Measurements from ENCODE around the gene CCDC158. TPM values are rescaled to one million over a fixed set of nuclear protein-coding genes. Genes with fewer than 3 reads are reported as not detected.

Gene CCDC158
- total and polyA plus RNA-seq, 2 experiments from 2014 or later, result 0.06 TPM; not detected in 1

GRCh38 chr4:76309939-76310550 lies 110.9 kb downstream of the CCDC158 start:
- no peak overlapping the region for H3K27ac ChIP-seq
- peaks cover 20% of the 10 kb centered on the region for H3K4me1 ChIP-seq (ENCODE audit: low read depth)
- peaks cover 22% of the 10 kb centered on the region for H3K36me3 ChIP-seq
- H3K9me3 ChIP-seq (ENCODE audit: low read depth), result no peaks in the 10 kb centered on the region
- no peak for DNase-seq (ENCODE audit: low read depth in 1 of 2, low spot score in 1 of 2)
- no peak overlapping the region for H3K4me3 ChIP-seq
- no peak for TF ChIP-seq CTCF (IDR thresholded peaks at IDR 0.05; ENCODE audit: low read depth, low read length)
- H3K27me3 ChIP-seq, result no peaks in the 10 kb centered on the region

- peak; percentile 50 to 94 for DNase-seq (ENCODE audit: low read depth in 1 of 2, low spot score in 1 of 2)
- H3K27me3 ChIP-seq, result no peaks in the 10 kb centered on the region
- peak overlapping the region; percentile 3 for H3K4me3 ChIP-seq
- peaks cover 22% of the 10 kb centered on the region for H3K36me3 ChIP-seq
- H3K27ac ChIP-seq, result peak overlapping the region; percentile 93
- H3K4me1 ChIP-seq (ENCODE audit: low read depth), result peaks cover 20% of the 10 kb centered on the region
- no peaks in the 10 kb centered on the region for H3K9me3 ChIP-seq (ENCODE audit: low read depth)
- TF ChIP-seq CTCF (IDR thresholded peaks at IDR 0.05; ENCODE audit: low read depth, low read length), result no peak
Measured at GRCh38 chr4:76308548-76308947, 112.4 kb downstream of the CCDC158 start.

GRCh38 chr4:76307660-76308014 lies 113.3 kb downstream of the CCDC158 start:
- peak overlapping the region; percentile 94 for H3K4me3 ChIP-seq
- no peak for TF ChIP-seq CTCF (IDR thresholded peaks at IDR 0.05; ENCODE audit: low read depth, low read length)
- DNase-seq (ENCODE audit: low read depth in 1 of 2, low spot score in 1 of 2), result peak in 1 of 2 donors; percentile 46

GRCh38 chr4:76306882-76307659 lies 113.9 kb downstream of the CCDC158 start:
- no peaks in the 10 kb centered on the region for H3K9me3 ChIP-seq (ENCODE audit: low read depth)
- peaks cover 22% of the 10 kb centered on the region for H3K36me3 ChIP-seq
- H3K4me3 ChIP-seq, result peak overlapping the region; percentile 94
- H3K4me1 ChIP-seq (ENCODE audit: low read depth), result peaks cover 23% of the 10 kb centered on the region
- peak; percentile 55 to 74 for DNase-seq (ENCODE audit: low read depth in 1 of 2, low spot score in 1 of 2)
- H3K27me3 ChIP-seq, result no peaks in the 10 kb centered on the region
- peak; percentile 54 for TF ChIP-seq CTCF (IDR thresholded peaks at IDR 0.05; ENCODE audit: low read depth, low read length)
- H3K27ac ChIP-seq, result peak overlapping the region; percentile 93

More at GRCh38 chr4:76307660-76308014, 113.3 kb downstream of the CCDC158 start:
- no peaks in the 10 kb centered on the region for H3K9me3 ChIP-seq (ENCODE audit: low read depth)
- H3K27ac ChIP-seq, result peak overlapping the region; percentile 93
- H3K4me1 ChIP-seq (ENCODE audit: low read depth), result peaks cover 20% of the 10 kb centered on the region
- H3K27me3 ChIP-seq, result no peaks in the 10 kb centered on the region
- H3K36me3 ChIP-seq, result peaks cover 22% of the 10 kb centered on the region

- peak; percentile 65 to 96 for DNase-seq (ENCODE audit: low read depth in 1 of 2, low spot score in 1 of 2)
- H3K36me3 ChIP-seq, result peaks cover 21% of the 10 kb centered on the region
Measured at GRCh38 chr4:76305971-76306881, 114.7 kb downstream of the CCDC158 start, which contains the start of gene STBD1. Gene STBD1, plus strand, starts transcription at chr4:76306733. Its CDS starts 37 bp downstream, at chr4:76306770.

More at GRCh38 chr4:76305971-76306881, 114.7 kb downstream of the CCDC158 start, which contains the start of gene STBD1:
- Histone ChIP-seq H3K4me1 (ENCODE audit: low read depth) (peaks cover 30% of the 10 kb centered on the region), H3K27ac (peak within 1 kb of the TSS; percentile 93), H3K4me3 (peak within 1 kb of the TSS; percentile 94), H3K27me3 (no peaks in the 10 kb centered on the region), H3K9me3 (ENCODE audit: low read depth) (no peaks in the 10 kb centered on the region)
- TF ChIP-seq CTCF (IDR thresholded peaks at IDR 0.05; ENCODE audit: low read depth, low read length), result no peak

Measured in cardiac muscle cell (in vitro differentiated cells and primary cell).